SK-N-SH (cell line): ENCODE results near the gene PSMB10. TPM values are rescaled to one million over a fixed set of nuclear protein-coding genes. Genes with fewer than 3 reads are reported as not detected.
A peak's percentile ranks its signal among the peaks of the same experiment; 100 is the strongest.
"Not testable (repeated sequence)": the region's sequence is repeated elsewhere in the genome, so short reads cannot be mapped to it uniquely, and the experiment has no call there.

Source experiments
- CTCF ChIA-PET: fragments of 300-600, 350-600 bp; formaldehyde crosslinking; extraction: SDS; loops from one replicate; lab custom pipeline; 2021; lab: Yijun Ruan, JAX
- POLR2A ChIA-PET: fragments of 350-600 bp; sonication (Branson Sonifier 250); formaldehyde crosslinking; extraction: SDS; loops from one replicate; lab custom pipeline; 2020; ENCODE audit warnings: antibody characterized with exemption, inconsistent platforms; lab: Yijun Ruan, JAX
- DNase-seq: peaks from one replicate; pipeline ENCODE4 v3.0.0; 2012
- H2AFZ ChIP-seq: fragments of 200-600 bp; sonication (generic); 2 replicates; pipeline ENCODE4 v1.8.1; 2016; ENCODE audit warnings: antibody characterized with exemption, mild to moderate bottlenecking, low read depth
- H3F3A ChIP-seq: fragments of 200-600 bp; sonication (generic); replicated peaks from 2 replicates; pipeline ENCODE3; 2016; ENCODE audit warnings: antibody characterized with exemption, mild to moderate bottlenecking; ENCODE audit not compliant: insufficient read depth
- H3K27ac ChIP-seq, 2 experiments: fragments of 200-500 bp in 1 of 2; fragments of 200-600 bp in 1 of 2; sonication (Bioruptor generic) in 1 of 2; sonication (generic), shearing (Covaris generic) in 1 of 2; 2 replicates each; pipeline versions ENCODE4 v1.5.1 to v1.6.1; 2014 to 2016; ENCODE audit warnings: low read depth in 2 of 2, inconsistent platforms in 1 of 2, low read length in 1 of 2, mild to moderate bottlenecking in 1 of 2, mixed read lengths in 1 of 2
- H3K27me3 ChIP-seq: fragments of 200-600 bp; sonication (generic), shearing (Covaris generic); 2 replicates; pipeline ENCODE4 v1.6.1; 2016; ENCODE audit warnings: mixed run types; ENCODE audit not compliant: insufficient read depth
- H3K36me3 ChIP-seq, 2 experiments: fragments of 200-500 bp in 1 of 2; fragments of 200-600 bp in 1 of 2; sonication (Bioruptor generic) in 1 of 2; sonication (generic) in 1 of 2; replicated peaks in 1 of 2; 2 replicates each; pipeline versions ENCODE3 to v1.5.1; 2014 to 2016; ENCODE audit warnings: low read length in 1 of 2, mild to moderate bottlenecking in 1 of 2; ENCODE audit not compliant: insufficient read depth in 2 of 2, control insufficient read depth in 1 of 2
- H3K4me1 ChIP-seq, 2 experiments: fragments of 200-500 bp in 1 of 2; fragments of 200-600 bp in 1 of 2; sonication (Bioruptor generic) in 1 of 2; sonication (generic), shearing (Covaris generic) in 1 of 2; 2 replicates each; pipeline versions ENCODE4 v1.5.1 to v1.6.1; 2014 to 2016; ENCODE audit warnings: low read depth in 1 of 2, low read length in 1 of 2, mixed run types in 1 of 2; ENCODE audit not compliant: insufficient read depth in 2 of 2, control insufficient read depth in 1 of 2
- H3K4me2 ChIP-seq: fragments of 200-600 bp; sonication (generic), shearing (Covaris generic); 2 replicates; pipeline ENCODE4 v1.6.1; 2017; ENCODE audit warnings: mixed run types
- H3K4me3 ChIP-seq, 2 experiments: fragments of 200-500 bp in 1 of 2; fragments of 200-600 bp in 1 of 2; sonication (Bioruptor generic) in 1 of 2; sonication (generic), shearing (Covaris generic) in 1 of 2; 2 replicates each; pipeline versions ENCODE4 v1.5.1 to v1.8.1; 2014 to 2016; ENCODE audit warnings: low read depth in 2 of 2, inconsistent platforms in 1 of 2, low read length in 1 of 2, mild to moderate bottlenecking in 1 of 2, mixed read lengths in 1 of 2, moderate library complexity in 1 of 2
- H3K79me2 ChIP-seq: fragments of 200-600 bp; sonication (generic); 2 replicates; pipeline ENCODE4 v1.8.1; 2017; ENCODE audit warnings: mild to moderate bottlenecking; ENCODE audit not compliant: insufficient read depth
- H3K9ac ChIP-seq: fragments of 200-600 bp; sonication (generic); 2 replicates; pipeline ENCODE4 v1.6.1; 2017; ENCODE audit warnings: mixed run types
- H3K9me2 ChIP-seq: fragments of 200-600 bp; sonication (generic); 2 replicates; pipeline ENCODE4 v1.6.1; 2017; ENCODE audit warnings: mixed run types
- H3K9me3 ChIP-seq: fragments of 200-600 bp; sonication (generic); 2 replicates; pipeline ENCODE4 v1.6.1; 2017; ENCODE audit warnings: mixed run types, mild to moderate bottlenecking, moderate library complexity
- H4K20me1 ChIP-seq: fragments of 200-600 bp; sonication (generic); 2 replicates; pipeline ENCODE4 v1.6.1; 2017; ENCODE audit warnings: mild to moderate bottlenecking, mixed run types; ENCODE audit not compliant: insufficient read depth
- CHD2 ChIP-seq: fragments of 150-350 bp; IDR thresholded peaks from 2 replicates; pipeline ENCODE4 v1.6.1; 2018; ENCODE audit warnings: low read length; ENCODE audit not compliant: partially characterized antibody
- GATA2 ChIP-seq: sonication (generic); formaldehyde crosslinking; IDR thresholded peaks from 2 replicates; pipeline ENCODE4 v1.5.0; 2020; ENCODE audit warnings: mild to moderate bottlenecking, missing genetic modification reagents
- MXI1 ChIP-seq: IDR thresholded peaks from 2 replicates; pipeline ENCODE4 v1.6.1; 2012; ENCODE audit warnings: mild to moderate bottlenecking, low read depth, low read length, improper control_type of control experiment
- RAD21 ChIP-seq: IDR thresholded peaks from 2 replicates; pipeline ENCODE4 v1.6.1; 2012; ENCODE audit warnings: mild to moderate bottlenecking, low read length
- RCOR1 ChIP-seq: fragments of 150-350 bp; IDR thresholded peaks from 2 replicates; pipeline ENCODE4 v1.6.1; 2017; ENCODE audit warnings: antibody characterized with exemption, low read length
- TCF12 ChIP-seq: IDR thresholded peaks from 2 replicates; pipeline ENCODE4 v1.4.0; 2012
- YY1 ChIP-seq: IDR thresholded peaks from 2 replicates; pipeline ENCODE4 v1.4.0; 2012; ENCODE audit warnings: low read depth, mild to moderate bottlenecking
- WGBS: methylation state at CpG from one replicate; pipeline ENCODE4 v1.1.6; 2017; ENCODE audit warnings: low lambda C conversion rate; 5-methylcytosine and 5-hydroxymethylcytosine counted together
- polyA plus RNA-seq, 3 experiments: library from polyadenylated mRNA; depleted of rRNA; stranded (reverse); fragments of >200 nt; gene quantifications; 2 replicates each; pipeline ENCODE4 v1.2.3, GENCODE V29; 2012

PSMB10 gene
- polyA plus RNA-seq, 1 of the 3 experiments (the other 2 are of a cell fraction): 57.8 TPM

GRCh38 chr16:67915831-67916723, 20.6 kb downstream of the PSMB10 start:
- H3K4me2 ChIP-seq: 0 out of 2 replicates have a peak overlapping the region, but pooled peaks have one; percentile 31
- H3K36me3 ChIP-seq: peaks cover 0 to 3% of the 10 kb centered on the region in 2 experiments
- no peaks in the 10 kb centered on the region for H3K9me3 ChIP-seq
- peaks cover 47% of the 10 kb centered on the region for H4K20me1 ChIP-seq
- H3K27ac ChIP-seq: peak overlapping the region; percentile 80 to 82; a peak in 3 of 4 replicates
- POLR2A ChIA-PET: no interaction called here
- peaks cover 14 to 59% of the 10 kb centered on the region in 2 experiments; a peak in 3 of 4 replicates for H3K4me1 ChIP-seq
- 69% methylated on average over 7 of the region's 7 CpGs for WGBS
- no peak overlapping the region for H2AFZ ChIP-seq
- CTCF ChIA-PET: interaction anchor here (0.7 to 7.7 kb wide), 6 partner anchors 12 to 243 kb away, joined by 4 to 65 read pairs (median 7); partner anchors contain the start of gene NRN1L
- no peaks in the 10 kb centered on the region for H3K9me2 ChIP-seq
- peaks cover 24% of the 10 kb centered on the region for H3F3A ChIP-seq
- peak; percentile 35; the same call in 1 of the 2 replicates for TF ChIP-seq MXI1
- TF ChIP-seq CHD2: no peak
- TF ChIP-seq, all 33 proteins: peak for 1
- Histone ChIP-seq H3K79me2 (peaks cover 68% of the 10 kb centered on the region), H3K9ac (no peak overlapping the region), H3K4me3 (no peak overlapping the region), H3K27me3 (no peaks in the 10 kb centered on the region)
- DNase-seq: peak; percentile 58

- POLR2A ChIA-PET: interaction anchor here (0.5 to 0.6 kb wide), 2 partner anchors 31 to 100 kb away, joined by 3 read pairs; partner anchors contain the start of gene NRN1L
- H4K20me1 ChIP-seq: peaks cover 45% of the 10 kb centered on the region
These were observed 21.2 kb downstream of the PSMB10 start for GRCh38 chr16:67915496-67915769.

GRCh38 chr16:67914758-67915495, 21.7 kb downstream of the PSMB10 start:
- no peak overlapping the region for H2AFZ ChIP-seq
- no peak overlapping the region for H3K4me3 ChIP-seq
- WGBS: 68% methylated on average over 4 of the region's 7 CpGs
- POLR2A ChIA-PET: interaction anchor here (0.5 to 0.6 kb wide), 2 partner anchors 30 to 100 kb away, joined by 3 read pairs; partner anchors contain the start of gene NRN1L
- CTCF ChIA-PET: interaction anchor here (0.7 to 7.7 kb wide), 7 partner anchors 10 to 242 kb away, joined by 3 to 65 read pairs (median 4); partner anchors contain the start of genes NRN1L and PSKH1
- H3K36me3 ChIP-seq: peaks cover 0 to 3% of the 10 kb centered on the region in 2 experiments
- peak overlapping the region in 1 of 2 experiments; percentile 80; a peak in 3 of 4 replicates for H3K27ac ChIP-seq
- H3K9me3 ChIP-seq: no peaks in the 10 kb centered on the region
- H3K4me2 ChIP-seq: no peak overlapping the region
- no peaks in the 10 kb centered on the region for H3K9me2 ChIP-seq
- H3F3A ChIP-seq: peaks cover 24% of the 10 kb centered on the region
- DNase-seq: peak; percentile 71
- H3K4me1 ChIP-seq: peaks cover 14 to 62% of the 10 kb centered on the region in 2 experiments; a peak in 3 of 4 replicates
- no peaks in the 10 kb centered on the region for H3K27me3 ChIP-seq
- H3K79me2 ChIP-seq: peaks cover 65% of the 10 kb centered on the region
- TF ChIP-seq GATA2 (CRISPR knock-in tag): peak; percentile 81
- TF ChIP-seq CHD2: peak; percentile 64
- no peak for TF ChIP-seq TCF12
- TF ChIP-seq RAD21: no peak
- TF ChIP-seq RCOR1: peak; percentile 90; the same call in 1 of the 2 replicates
- TF ChIP-seq YY1: no peak
- TF ChIP-seq MXI1: no peak
- TF ChIP-seq, all 33 proteins: peak for 3
- Histone ChIP-seq H3K9ac (no peak overlapping the region), H4K20me1 (peaks cover 42% of the 10 kb centered on the region)

More at GRCh38 chr16:67915496-67915769, 21.2 kb downstream of the PSMB10 start:
- Histone ChIP-seq H3K4me1 (peaks cover 14 to 61% of the 10 kb centered on the region in 2 experiments; a peak in 3 of 4 replicates), H3F3A (peaks cover 24% of the 10 kb centered on the region), H3K4me2 (0 out of 2 replicates have a peak overlapping the region, but pooled peaks have one; percentile 31), H3K79me2 (peaks cover 69% of the 10 kb centered on the region), H3K27ac (peak overlapping the region in 1 of 2 experiments; percentile 80; a peak in 3 of 4 replicates)
- CTCF ChIA-PET: interaction anchor here (0.7 to 7.7 kb wide), 5 partner anchors 9 to 243 kb away, joined by 3 to 65 read pairs (median 5); partner anchors contain the start of gene NRN1L
- 83% methylated on average over 1 of the region's 2 CpGs for WGBS
- H3K9me2 ChIP-seq, DNase-seq, H3K36me3 ChIP-seq, H3K27me3 ChIP-seq, H2AFZ ChIP-seq, H3K9me3 ChIP-seq, H3K4me3 ChIP-seq, H3K9ac ChIP-seq: not testable (repeated sequence)
